HCT116 (cell line): ENCODE results near the gene RASIP1. TPM values are rescaled to one million over a fixed set of nuclear protein-coding genes. Genes with fewer than 3 reads are reported as not detected.
"Not testable (repeated sequence)": the region's sequence is repeated elsewhere in the genome, so short reads cannot be mapped to it uniquely, and the experiment has no call there.

Experiments used
- ATAC-seq: fragments of 200-7000 bp; cut with Tn5 transposase; 2 replicates; pipeline ENCODE4 v1.9.1; 2020; ENCODE audit warnings: mild to moderate bottlenecking, moderate library complexity
- BruUV-seq: library from RNA; stranded (reverse); fragments of 400-500 nt; replicated peaks from 2 replicates; lab custom pipeline; 2021; lab: Mats Ljungman, UMichigan
- CTCF ChIA-PET: fragments of 300-600 bp; sonication (Branson Sonifier 250); formaldehyde crosslinking; loops from one replicate; lab custom pipeline; 2021; ENCODE audit warnings: antibody characterized with exemption; lab: Charles Lee
- POLR2A ChIA-PET: fragments of 300-600, 350-600 bp; sonication (Branson Sonifier 250); formaldehyde crosslinking; loops from one replicate; lab custom pipeline; 2021; ENCODE audit warnings: antibody characterized with exemption; lab: Charles Lee
- RAD21 ChIA-PET, 2 experiments: fragments of 300-600 bp; sonication (Branson Sonifier 250); formaldehyde crosslinking; loops; one replicate each; lab custom pipeline; 2023; ENCODE audit warnings: low total read pairs in 2 of 2; ENCODE audit not compliant: uncharacterized antibody in 2 of 2, unreplicated experiment in 2 of 2, low non-redundant PET in 1 of 2; lab: Charles Lee
- DNase-seq: peaks from one replicate; pipeline ENCODE4 v3.0.0-alpha.2; 2010; ENCODE audit warnings: low read depth, low spot score
- H2AFZ ChIP-seq: fragments of 200-600 bp; shearing (Covaris generic), sonication (generic); 2 replicates; pipeline ENCODE4 v1.6.1; 2017; ENCODE audit warnings: low read depth, mixed run types, mixed read lengths, antibody characterized with exemption, low read length; ENCODE audit not compliant: poor library complexity, severe bottlenecking
- H3K27ac ChIP-seq: 2 replicates; pipeline ENCODE4 v1.5.1; 2012; ENCODE audit warnings: low read depth, low read length
- H3K27me3 ChIP-seq: fragments of 200-600 bp; sonication (generic); 2 replicates; pipeline ENCODE4 v1.6.1; 2016; ENCODE audit warnings: mixed run types, low read length, mixed read lengths; ENCODE audit not compliant: insufficient read depth
- H3K36me3 ChIP-seq, 2 experiments: fragments of 200-500 bp in 1 of 2; fragments of 200-600 bp in 1 of 2; sonication (Bioruptor generic) in 1 of 2; sonication (generic) in 1 of 2; 2 replicates each; pipeline versions ENCODE4 v1.5.1 to v1.6.1; 2014 to 2016; ENCODE audit warnings: low read length in 2 of 2, inconsistent platforms in 1 of 2, mixed read lengths in 1 of 2, mixed run types in 1 of 2; ENCODE audit not compliant: insufficient read depth in 2 of 2, control insufficient read depth in 1 of 2
- H3K4me1 ChIP-seq, 2 experiments: fragments of 200-600 bp in 1 of 2; sonication (generic) in 1 of 2; 2 replicates each; pipeline versions ENCODE4 v1.5.1 to v1.6.1; 2012 to 2017; ENCODE audit warnings: low read length in 2 of 2, inconsistent platforms in 1 of 2, mild to moderate bottlenecking in 1 of 2, mixed read lengths in 1 of 2, mixed run types in 1 of 2, moderate library complexity in 1 of 2; ENCODE audit not compliant: insufficient read depth in 2 of 2, control insufficient read depth in 1 of 2
- H3K4me2 ChIP-seq: fragments of 200-600 bp; sonication (generic); 2 replicates; pipeline ENCODE4 v1.6.1; 2017; ENCODE audit warnings: mixed run types, low read length, mixed read lengths
- H3K4me3 ChIP-seq, 2 experiments: fragments of 200-600 bp in 1 of 2; sonication (generic) in 1 of 2; replicated peaks in 1 of 2; 2 replicates each; pipeline ENCODE4 v1.5.1; 2011 to 2016; ENCODE audit warnings: low read length in 2 of 2, control low read depth in 1 of 2, low read depth in 1 of 2, mild to moderate bottlenecking in 1 of 2, mixed read lengths in 1 of 2, mixed run types in 1 of 2
- H3K79me2 ChIP-seq: fragments of 200-600 bp; sonication (generic); 2 replicates; pipeline ENCODE4 v1.6.1; 2017; ENCODE audit warnings: mild to moderate bottlenecking, mixed run types, low read length, moderate library complexity, mixed read lengths; ENCODE audit not compliant: insufficient read depth
- H3K9ac ChIP-seq: fragments of 200-600 bp; sonication (generic); 2 replicates; pipeline ENCODE4 v1.6.1; 2016; ENCODE audit warnings: low read length, mixed read lengths
- H3K9me2 ChIP-seq: fragments of 200-600 bp; sonication (generic), shearing (Covaris generic); 2 replicates; pipeline ENCODE4 v1.6.1; 2017; ENCODE audit warnings: mixed run types, mild to moderate bottlenecking, moderate library complexity; ENCODE audit not compliant: insufficient read depth
- H3K9me3 ChIP-seq, 2 experiments: fragments of 200-500 bp in 1 of 2; fragments of 200-600 bp in 1 of 2; sonication (Bioruptor generic) in 1 of 2; sonication (generic) in 1 of 2; 2 replicates each; pipeline ENCODE4 v1.6.1; 2014 to 2017; ENCODE audit warnings: low read length in 2 of 2, mixed read lengths in 2 of 2, inconsistent platforms in 1 of 2, low read depth in 1 of 2, mild to moderate bottlenecking in 1 of 2, mixed run types in 1 of 2, moderate library complexity in 1 of 2; ENCODE audit not compliant: control insufficient read depth in 1 of 2, insufficient read depth in 1 of 2
- H4K20me1 ChIP-seq: fragments of 200-600 bp; sonication (generic), shearing (Covaris generic); 2 replicates; pipeline ENCODE4 v1.6.1; 2017; ENCODE audit warnings: mixed run types, mild to moderate bottlenecking, moderate library complexity; ENCODE audit not compliant: insufficient read depth
- ELF1 ChIP-seq: IDR thresholded peaks from 2 replicates; pipeline ENCODE4 v1.6.1; 2012; ENCODE audit warnings: low read depth, borderline replicate concordance
- JUND ChIP-seq: IDR thresholded peaks from 2 replicates; pipeline ENCODE4 v1.6.1; 2012
- REST ChIP-seq: IDR thresholded peaks from 2 replicates; pipeline ENCODE4 v1.6.1; 2012; ENCODE audit warnings: low read depth
- YY1 ChIP-seq: IDR thresholded peaks from 2 replicates; pipeline ENCODE4 v1.6.1; 2011; ENCODE audit warnings: low read length, low read depth, moderate library complexity, mild to moderate bottlenecking; ENCODE audit not compliant: insufficient replicate concordance; ENCODE audit errors: extremely low read depth
- ZFX ChIP-seq: fragments of 450-650 bp; IDR thresholded peaks from 2 replicates; pipeline ENCODE4 v1.6.1; 2017
- intact Hi-C: fragments of 100-400 bp; cut with micrococcal nuclease; formaldehyde crosslinking; loops from 2 replicates; pipeline ENCODE4 v1.10.0; 2022
- total RNA-seq: library from RNA; stranded (reverse); gene quantifications from one replicate; pipeline ENCODE4 v1.2.1, GENCODE V29; 2021; ENCODE audit not compliant: unreplicated experiment
- TF ChIP-seq, protein P1 (sequence below), 3 experiments: fragments of 200-600 bp in 1 of 3; sonication (generic) in 1 of 3; IDR thresholded peaks in 2 of 3; conservative IDR thresholded peaks in 1 of 3; 2 replicates each; pipeline ENCODE4 v1.5.1; 2012 to 2017; ENCODE audit warnings: low read depth in 2 of 3, low read length in 2 of 3, antibody characterized with exemption in 1 of 3, borderline replicate concordance in 1 of 3, control low read depth in 1 of 3, mild to moderate bottlenecking in 1 of 3, mixed read lengths in 1 of 3, mixed run types in 1 of 3, moderate library complexity in 1 of 3; ENCODE audit not compliant: insufficient read depth in 1 of 3

RASIP1 gene
- total RNA-seq, 1 experiment from 2014 or later, result 1.9 TPM

GRCh38 chr19:48718711-48719231 is 21.6 kb downstream of the RASIP1 start (continued):
- TF ChIP-seq, protein P1, sequence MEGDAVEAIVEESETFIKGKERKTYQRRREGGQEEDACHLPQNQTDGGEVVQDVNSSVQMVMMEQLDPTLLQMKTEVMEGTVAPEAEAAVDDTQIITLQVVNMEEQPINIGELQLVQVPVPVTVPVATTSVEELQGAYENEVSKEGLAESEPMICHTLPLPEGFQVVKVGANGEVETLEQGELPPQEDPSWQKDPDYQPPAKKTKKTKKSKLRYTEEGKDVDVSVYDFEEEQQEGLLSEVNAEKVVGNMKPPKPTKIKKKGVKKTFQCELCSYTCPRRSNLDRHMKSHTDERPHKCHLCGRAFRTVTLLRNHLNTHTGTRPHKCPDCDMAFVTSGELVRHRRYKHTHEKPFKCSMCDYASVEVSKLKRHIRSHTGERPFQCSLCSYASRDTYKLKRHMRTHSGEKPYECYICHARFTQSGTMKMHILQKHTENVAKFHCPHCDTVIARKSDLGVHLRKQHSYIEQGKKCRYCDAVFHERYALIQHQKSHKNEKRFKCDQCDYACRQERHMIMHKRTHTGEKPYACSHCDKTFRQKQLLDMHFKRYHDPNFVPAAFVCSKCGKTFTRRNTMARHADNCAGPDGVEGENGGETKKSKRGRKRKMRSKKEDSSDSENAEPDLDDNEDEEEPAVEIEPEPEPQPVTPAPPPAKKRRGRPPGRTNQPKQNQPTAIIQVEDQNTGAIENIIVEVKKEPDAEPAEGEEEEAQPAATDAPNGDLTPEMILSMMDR (IDR thresholded peaks at IDR 0.05 in 2 of 3, conservative IDR thresholded peaks at IDR 0.05 in 1 of 3; ENCODE audit: borderline replicate concordance in 1 of 3, insufficient read depth in 1 of 3, low read depth in 2 of 3, low read length in 2 of 3), result no peak
- TF ChIP-seq ELF1 (no peak), ZFX (no peak), JUND (no peak), REST (no peak), YY1 (no peak)
- TF ChIP-seq, all 23 proteins: peak for 0

GRCh38 chr19:48718106-48718505 is 22.3 kb downstream of the RASIP1 start:
- intact Hi-C loops, POLR2A ChIA-PET, H3K9me2 ChIP-seq, DNase-seq, H3K4me2 ChIP-seq, H4K20me1 ChIP-seq, H3K27me3 ChIP-seq, H2AFZ ChIP-seq, ATAC-seq, H3K79me2 ChIP-seq, H3K36me3 ChIP-seq, CTCF ChIA-PET, H3K9me3 ChIP-seq, H3K4me3 ChIP-seq, H3K9ac ChIP-seq, BruUV-seq, RAD21 ChIA-PET, H3K27ac ChIP-seq: not testable (repeated sequence)
- H3K4me1 ChIP-seq, result peaks cover 6 to 39% of the 10 kb centered on the region in 2 experiments
